BE2C (cell line): Measurements from ENCODE around the gene TMEM132D.

Experiments used
- DNase-seq: peaks from one replicate; pipeline ENCODE4 v3.0.0-alpha.2; 2020
- H3K27me3 ChIP-seq: fragments of 250-450 bp; sonication (Bioruptor Pico); 2 replicates; pipeline ENCODE4 v1.5.1; 2020; ENCODE audit warnings: mild to moderate bottlenecking
- H3K36me3 ChIP-seq: fragments of 250-450 bp; sonication (Bioruptor Pico); 2 replicates; pipeline ENCODE4 v1.5.1; 2020; ENCODE audit warnings: mild to moderate bottlenecking
- H3K4me1 ChIP-seq: fragments of 250-450 bp; sonication (Bioruptor Pico); 2 replicates; pipeline ENCODE4 v1.5.1; 2020
- H3K4me3 ChIP-seq: 2 replicates; pipeline ENCODE4 v1.5.1; 2011; ENCODE audit warnings: low read depth, low read length
- H3K9me3 ChIP-seq: fragments of 250-450 bp; sonication (Bioruptor Pico); 2 replicates; pipeline ENCODE4 v1.5.1; 2020
- CTCF ChIP-seq: IDR thresholded peaks from 2 replicates; pipeline ENCODE4 v1.5.1; 2012; ENCODE audit warnings: mild to moderate bottlenecking, low read depth, low read length

TMEM132D gene

GRCh38 chr12:129106772-129107171 lies 797.1 kb downstream of the TMEM132D start:
- DNase-seq: no peak
- Histone ChIP-seq H3K9me3 (no peaks in the 10 kb centered on the region), H3K4me1 (no peaks in the 10 kb centered on the region), H3K27me3 (no peaks in the 10 kb centered on the region), H3K36me3 (no peaks in the 10 kb centered on the region), H3K4me3 (no peak overlapping the region)
- TF ChIP-seq CTCF: no peak

GRCh38 chr12:129103231-129103630 lies 800.6 kb downstream of the TMEM132D start:
- Histone ChIP-seq H3K27me3 (no peaks in the 10 kb centered on the region), H3K4me1 (no peaks in the 10 kb centered on the region), H3K4me3 (no peak overlapping the region), H3K36me3 (no peaks in the 10 kb centered on the region), H3K9me3 (no peaks in the 10 kb centered on the region; the same call in 1 of the 2 replicates)
- DNase-seq: no peak
- no peak for TF ChIP-seq CTCF

- no peak for TF ChIP-seq CTCF
- no peaks in the 10 kb centered on the region for H3K27me3 ChIP-seq
- no peaks in the 10 kb centered on the region; the same call in 1 of the 2 replicates for H3K9me3 ChIP-seq
- DNase-seq: no peak
- H3K4me3 ChIP-seq: no peak overlapping the region
- no peaks in the 10 kb centered on the region for H3K4me1 ChIP-seq
- H3K36me3 ChIP-seq: no peaks in the 10 kb centered on the region
Observed at GRCh38 chr12:129102233-129102632, 801.6 kb downstream of the TMEM132D start.

GRCh38 chr12:129101816-129102215 lies 802.0 kb downstream of the TMEM132D start:
- no peak for DNase-seq
- Histone ChIP-seq H3K27me3 (no peaks in the 10 kb centered on the region), H3K36me3 (no peaks in the 10 kb centered on the region), H3K4me3 (no peak overlapping the region), H3K4me1 (no peaks in the 10 kb centered on the region), H3K9me3 (no peaks in the 10 kb centered on the region; the same call in 1 of the 2 replicates)
- no peak for TF ChIP-seq CTCF

- H3K4me3 ChIP-seq: no peak overlapping the region
- no peak for TF ChIP-seq CTCF
- no peaks in the 10 kb centered on the region for H3K36me3 ChIP-seq
- no peaks in the 10 kb centered on the region; the same call in 1 of the 2 replicates for H3K9me3 ChIP-seq
- no peaks in the 10 kb centered on the region for H3K4me1 ChIP-seq
- DNase-seq: no peak
- no peaks in the 10 kb centered on the region for H3K27me3 ChIP-seq
Observed at GRCh38 chr12:129101404-129101803, 802.4 kb downstream of the TMEM132D start.

GRCh38 chr12:129097451-129097850 lies 806.4 kb downstream of the TMEM132D start:
- no peaks in the 10 kb centered on the region for H3K4me1 ChIP-seq
- H3K4me3 ChIP-seq: no peak overlapping the region
- no peak for TF ChIP-seq CTCF
- H3K27me3 ChIP-seq: no peaks in the 10 kb centered on the region
- no peak for DNase-seq
- no peaks in the 10 kb centered on the region for H3K36me3 ChIP-seq
- no peaks in the 10 kb centered on the region; the same call in 1 of the 2 replicates for H3K9me3 ChIP-seq
